Ishikawa (cell line): ENCODE measurements around the gene SLC7A10.

Source experiments
- CEBPB ChIP-seq: IDR thresholded peaks from 2 replicates; pipeline ENCODE4 v1.6.1; 2012
- CREB1 ChIP-seq: IDR thresholded peaks from 2 replicates; pipeline ENCODE4 v1.6.1; 2012; ENCODE audit warnings: low read depth
- EGR1 ChIP-seq: IDR thresholded peaks from 2 replicates; pipeline ENCODE4 v1.6.1; 2012
- EP300 ChIP-seq: IDR thresholded peaks from 2 replicates; pipeline ENCODE4 v1.6.1; 2012; ENCODE audit warnings: borderline replicate concordance
- FOXM1 ChIP-seq: IDR thresholded peaks from 2 replicates; pipeline ENCODE4 v1.6.1; 2012; ENCODE audit warnings: low read depth, borderline replicate concordance
- NFIC ChIP-seq: IDR thresholded peaks from 2 replicates; pipeline ENCODE4 v1.6.1; 2012
- RAD21 ChIP-seq: IDR thresholded peaks from 2 replicates; pipeline ENCODE4 v1.6.1; 2012; ENCODE audit warnings: low read depth
- TAF1 ChIP-seq: IDR thresholded peaks from 2 replicates; pipeline ENCODE4 v1.6.1; 2012; ENCODE audit warnings: low read depth, mild to moderate bottlenecking
- TCF12 ChIP-seq: IDR thresholded peaks from 2 replicates; pipeline ENCODE4 v1.6.1; 2012; ENCODE audit warnings: low read depth
- TEAD4 ChIP-seq: IDR thresholded peaks from 2 replicates; pipeline ENCODE4 v1.6.1; 2012
- USF1 ChIP-seq: IDR thresholded peaks from 2 replicates; pipeline ENCODE4 v1.6.1; 2012
- YY1 ChIP-seq: IDR thresholded peaks from 2 replicates; pipeline ENCODE4 v1.6.1; 2012; ENCODE audit warnings: low read depth
- ZBTB7A ChIP-seq: IDR thresholded peaks from 2 replicates; pipeline ENCODE4 v1.6.1; 2012; ENCODE audit warnings: low read depth
- TF ChIP-seq, protein P1 (sequence below): IDR thresholded peaks from 2 replicates; pipeline ENCODE4 v1.6.1; 2012
- TF ChIP-seq, protein P2 (sequence below): IDR thresholded peaks from 2 replicates; pipeline ENCODE4 v1.6.1; 2012; ENCODE audit warnings: low read depth, mild to moderate bottlenecking

The SLC7A10 gene

GRCh38 chr19:33194532-33194885, 31.1 kb downstream of the SLC7A10 start:
- TF ChIP-seq EP300, result no peak

DNA sequence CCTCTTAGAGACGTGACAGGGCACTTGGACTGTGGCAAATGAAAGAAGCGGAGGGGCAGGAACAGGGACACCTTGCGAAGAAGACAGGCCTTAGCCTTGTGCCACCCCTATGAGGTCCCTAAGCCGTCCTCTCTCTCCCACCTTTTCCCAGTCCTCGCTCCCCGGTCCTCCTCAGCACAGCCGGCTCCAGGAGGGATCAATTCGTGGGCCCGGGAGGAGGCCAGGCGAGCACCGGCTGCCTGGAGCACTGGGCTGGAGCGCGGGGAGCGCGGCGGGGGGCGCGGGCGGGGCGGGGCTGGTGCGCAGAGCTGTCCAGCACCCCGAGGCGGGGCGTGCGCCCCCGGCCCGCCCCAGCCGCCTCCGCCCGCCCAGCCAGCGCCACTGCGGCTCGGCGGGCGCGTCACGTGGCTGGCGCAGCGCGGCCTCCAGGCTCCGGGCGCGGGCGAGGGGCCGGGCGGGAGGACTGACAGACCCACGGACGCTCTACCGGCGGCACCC, 31.7 kb downstream of the SLC7A10 start, which contains the start of gene LRP3:
LRP3 (plus strand) TSS at position 466 of the 498 bp plus-strand sequence. CDS start 456 bp downstream, outside the sequence.
- TF ChIP-seq TEAD4, result no peak
- TF ChIP-seq, protein P1, sequence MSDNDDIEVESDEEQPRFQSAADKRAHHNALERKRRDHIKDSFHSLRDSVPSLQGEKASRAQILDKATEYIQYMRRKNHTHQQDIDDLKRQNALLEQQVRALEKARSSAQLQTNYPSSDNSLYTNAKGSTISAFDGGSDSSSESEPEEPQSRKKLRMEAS, result peak; percentile 54
- no peak for TF ChIP-seq TAF1
- TF ChIP-seq CREB1, result no peak
- TF ChIP-seq, protein P2, sequence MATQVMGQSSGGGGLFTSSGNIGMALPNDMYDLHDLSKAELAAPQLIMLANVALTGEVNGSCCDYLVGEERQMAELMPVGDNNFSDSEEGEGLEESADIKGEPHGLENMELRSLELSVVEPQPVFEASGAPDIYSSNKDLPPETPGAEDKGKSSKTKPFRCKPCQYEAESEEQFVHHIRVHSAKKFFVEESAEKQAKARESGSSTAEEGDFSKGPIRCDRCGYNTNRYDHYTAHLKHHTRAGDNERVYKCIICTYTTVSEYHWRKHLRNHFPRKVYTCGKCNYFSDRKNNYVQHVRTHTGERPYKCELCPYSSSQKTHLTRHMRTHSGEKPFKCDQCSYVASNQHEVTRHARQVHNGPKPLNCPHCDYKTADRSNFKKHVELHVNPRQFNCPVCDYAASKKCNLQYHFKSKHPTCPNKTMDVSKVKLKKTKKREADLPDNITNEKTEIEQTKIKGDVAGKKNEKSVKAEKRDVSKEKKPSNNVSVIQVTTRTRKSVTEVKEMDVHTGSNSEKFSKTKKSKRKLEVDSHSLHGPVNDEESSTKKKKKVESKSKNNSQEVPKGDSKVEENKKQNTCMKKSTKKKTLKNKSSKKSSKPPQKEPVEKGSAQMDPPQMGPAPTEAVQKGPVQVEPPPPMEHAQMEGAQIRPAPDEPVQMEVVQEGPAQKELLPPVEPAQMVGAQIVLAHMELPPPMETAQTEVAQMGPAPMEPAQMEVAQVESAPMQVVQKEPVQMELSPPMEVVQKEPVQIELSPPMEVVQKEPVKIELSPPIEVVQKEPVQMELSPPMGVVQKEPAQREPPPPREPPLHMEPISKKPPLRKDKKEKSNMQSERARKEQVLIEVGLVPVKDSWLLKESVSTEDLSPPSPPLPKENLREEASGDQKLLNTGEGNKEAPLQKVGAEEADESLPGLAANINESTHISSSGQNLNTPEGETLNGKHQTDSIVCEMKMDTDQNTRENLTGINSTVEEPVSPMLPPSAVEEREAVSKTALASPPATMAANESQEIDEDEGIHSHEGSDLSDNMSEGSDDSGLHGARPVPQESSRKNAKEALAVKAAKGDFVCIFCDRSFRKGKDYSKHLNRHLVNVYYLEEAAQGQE, result peak; percentile 50; the same call in 1 of the 2 replicates
- no peak for TF ChIP-seq YY1
- TF ChIP-seq ZBTB7A, result peak; percentile 43; the same call in 1 of the 2 replicates
- TF ChIP-seq USF1, result peak; percentile 86

- TF ChIP-seq YY1 (no peak), RAD21 (no peak), FOXM1 (no peak), ZBTB7A (no peak), CEBPB (no peak), NFIC (no peak), EP300 (no peak), TAF1 (no peak), USF1 (no peak), TEAD4 (no peak), TCF12 (no peak), CREB1 (no peak), EGR1 (no peak)
- TF ChIP-seq, protein P2, result no peak
- TF ChIP-seq, protein P1, result no peak
Measured at GRCh38 chr19:33193269-33193864, 32.3 kb downstream of the SLC7A10 start.

DNA sequence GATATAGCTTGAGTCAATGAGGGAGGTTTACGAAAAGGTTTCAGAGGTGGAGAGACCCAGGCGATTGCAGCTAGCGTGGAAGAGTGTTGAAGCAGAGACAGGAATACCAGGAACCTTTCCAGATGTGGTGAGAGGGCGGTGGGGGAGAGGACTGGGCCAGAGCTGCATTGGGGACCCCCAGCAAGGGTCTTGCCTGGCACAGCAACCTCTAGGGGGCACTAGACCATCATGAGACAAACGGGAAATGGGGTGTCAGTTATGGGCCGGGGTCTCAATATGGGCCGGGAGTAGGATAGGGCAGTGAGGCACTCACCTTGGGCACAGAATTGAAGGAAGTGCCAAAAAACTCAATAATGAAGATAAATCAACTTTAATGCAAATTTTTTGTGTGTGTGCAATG, 33.6 kb downstream of the SLC7A10 start:
- TF ChIP-seq CREB1 (no peak), RAD21 (peak; percentile 34; the same call in 1 of the 2 replicates), ZBTB7A (peak; percentile 45; the same call in 1 of the 2 replicates)

- TF ChIP-seq USF1 (no peak), NFIC (no peak), EGR1 (no peak), FOXM1 (no peak), YY1 (no peak), EP300 (no peak), ZBTB7A (no peak)
- TF ChIP-seq, protein P2, result no peak
Measured at GRCh38 chr19:33191501-33191900, 34.1 kb downstream of the SLC7A10 start.
